ENCODE data around the gene TAF15.

- TF ChIP-seq CTCF (conservative IDR thresholded peaks at IDR 0.05; ENCODE audit: low read length) = no peak
- TF ChIP-seq EZH2phosphoT487 (IDR thresholded peaks at IDR 0.05; ENCODE audit: borderline replicate concordance, low read depth, low read length) = 0 out of 2 replicates have a peak, but pooled peaks have one; percentile 19
Observed at GRCh38 chr17:35795007-35795870, 14.0 kb upstream of the TAF15 start, which contains the start of gene MMP28.
